ENCODE results near the gene ARG2.

Gene ARG2

GRCh38 chr14:67574156-67574555, 45.6 kb upstream of the ARG2 start:
- Histone ChIP-seq H3F3A (ENCODE audit: control insufficient read depth, insufficient read depth) (no peaks in the 10 kb centered on the region), H3K4me3 (ENCODE audit: low read length) (no peak overlapping the region), H3K9me2 (replicated peaks; ENCODE audit: control insufficient read depth, low read length) (no peaks in the 10 kb centered on the region), H3K27me3 (ENCODE audit: control insufficient read depth, low read length) (peaks cover 2% of the 10 kb centered on the region; the same call in 1 of the 2 replicates), H3K4me1 (ENCODE audit: control insufficient read depth, low read length) (no peaks in the 10 kb centered on the region), H3K36me3 (ENCODE audit: control insufficient read depth, low read length) (no peaks in the 10 kb centered on the region), H3K27ac (ENCODE audit: low read depth, low read length) (no peak overlapping the region), H3K79me2 (ENCODE audit: control insufficient read depth, low read length) (no peaks in the 10 kb centered on the region), H4K20me1 (ENCODE audit: control insufficient read depth, insufficient read depth, low read depth, low read length) (no peaks in the 10 kb centered on the region), H3K4me2 (ENCODE audit: low read length) (no peak overlapping the region), H3K9me3 (ENCODE audit: control insufficient read depth, insufficient read depth, low read length) (no peaks in the 10 kb centered on the region)
- TF ChIP-seq EZH2phosphoT487 (IDR thresholded peaks at IDR 0.05; ENCODE audit: borderline replicate concordance, low read length) = no peak
- TF ChIP-seq CTCF (IDR thresholded peaks at IDR 0.05; ENCODE audit: low read depth, low read length, poor library complexity, severe bottlenecking) = no peak

- H3F3A ChIP-seq (ENCODE audit: control insufficient read depth, insufficient read depth) = no peaks in the 10 kb centered on the region
- H3K27me3 ChIP-seq (ENCODE audit: control insufficient read depth, low read length) = peaks cover 2% of the 10 kb centered on the region; the same call in 1 of the 2 replicates
- no peaks in the 10 kb centered on the region for H3K9me2 ChIP-seq (replicated peaks; ENCODE audit: control insufficient read depth, low read length)
- no peak overlapping the region for H3K4me3 ChIP-seq (ENCODE audit: low read length)
- no peaks in the 10 kb centered on the region for H3K79me2 ChIP-seq (ENCODE audit: control insufficient read depth, low read length)
- H3K4me2 ChIP-seq (ENCODE audit: low read length) = no peak overlapping the region
- H3K9me3 ChIP-seq (ENCODE audit: control insufficient read depth, insufficient read depth, low read length) = no peaks in the 10 kb centered on the region
- no peaks in the 10 kb centered on the region for H4K20me1 ChIP-seq (ENCODE audit: control insufficient read depth, insufficient read depth, low read depth, low read length)
- H3K27ac ChIP-seq (ENCODE audit: low read depth, low read length) = no peak overlapping the region
- TF ChIP-seq EZH2phosphoT487 (IDR thresholded peaks at IDR 0.05; ENCODE audit: borderline replicate concordance, low read length) = no peak
- TF ChIP-seq CTCF (IDR thresholded peaks at IDR 0.05; ENCODE audit: low read depth, low read length, poor library complexity, severe bottlenecking) = no peak
- H3K4me1 ChIP-seq (ENCODE audit: control insufficient read depth, low read length) = no peaks in the 10 kb centered on the region
- H3K36me3 ChIP-seq (ENCODE audit: control insufficient read depth, low read length) = no peaks in the 10 kb centered on the region
Measured at GRCh38 chr14:67574806-67575205, 44.9 kb upstream of the ARG2 start.

GRCh38 chr14:67575684-67576083, 44.0 kb upstream of the ARG2 start:
- Histone ChIP-seq H3K27ac (ENCODE audit: low read depth, low read length) (no peak overlapping the region), H4K20me1 (ENCODE audit: control insufficient read depth, insufficient read depth, low read depth, low read length) (no peaks in the 10 kb centered on the region), H3K36me3 (ENCODE audit: control insufficient read depth, low read length) (no peaks in the 10 kb centered on the region), H3F3A (ENCODE audit: control insufficient read depth, insufficient read depth) (no peaks in the 10 kb centered on the region), H3K79me2 (ENCODE audit: control insufficient read depth, low read length) (no peaks in the 10 kb centered on the region), H3K4me2 (ENCODE audit: low read length) (no peak overlapping the region), H3K4me1 (ENCODE audit: control insufficient read depth, low read length) (no peaks in the 10 kb centered on the region), H3K9me2 (replicated peaks; ENCODE audit: control insufficient read depth, low read length) (no peaks in the 10 kb centered on the region), H3K9me3 (ENCODE audit: control insufficient read depth, insufficient read depth, low read length) (no peaks in the 10 kb centered on the region), H3K4me3 (ENCODE audit: low read length) (no peak overlapping the region), H3K27me3 (ENCODE audit: control insufficient read depth, low read length) (peaks cover 2% of the 10 kb centered on the region; the same call in 1 of the 2 replicates)
- TF ChIP-seq EZH2phosphoT487 (IDR thresholded peaks at IDR 0.05; ENCODE audit: borderline replicate concordance, low read length) (no peak), CTCF (IDR thresholded peaks at IDR 0.05; ENCODE audit: low read depth, low read length, poor library complexity, severe bottlenecking) (no peak)
